Natural killer cell (primary cell): Measurements from ENCODE around the gene WNT8B. TPM values are rescaled to one million over a fixed set of nuclear protein-coding genes. Genes with fewer than 3 reads are reported as not detected.

Source experiments
- ATAC-seq, 3 donors: fragments of 150-1000 bp in 2 of 3; fragments of 200-7000 bp in 1 of 3; cut with Tn5 transposase; 1 replicate in 1 of 3; 2 replicates in 2 of 3; pipeline ENCODE4 v1.10.0; 2021; ENCODE audit warnings: mild to moderate bottlenecking in 2 of 3, moderate library complexity in 2 of 3
- DNase-seq, 2 donors: peaks; one replicate each; pipeline versions ENCODE4 v3.0.0 to v3.0.0-alpha.2; 2013 to 2021; ENCODE audit warnings: mixed read lengths in 1 of 2
- H3K27ac ChIP-seq: one replicate; pipeline ENCODE4 v1.5.1; 2013; ENCODE audit warnings: mild to moderate bottlenecking, low read length
- H3K27me3 ChIP-seq: one replicate; pipeline ENCODE4 v1.6.1; 2013; ENCODE audit warnings: low read length; ENCODE audit not compliant: control insufficient read depth, insufficient read depth
- H3K36me3 ChIP-seq: one replicate; pipeline ENCODE4 v1.6.1; 2013; ENCODE audit warnings: low read length; ENCODE audit not compliant: control insufficient read depth, insufficient read depth
- H3K4me1 ChIP-seq: one replicate; pipeline ENCODE4 v1.6.1; 2013; ENCODE audit warnings: low read length; ENCODE audit not compliant: control insufficient read depth, insufficient read depth
- H3K4me3 ChIP-seq: one replicate; pipeline ENCODE4 v1.5.1; 2013; ENCODE audit warnings: low read length
- H3K9me3 ChIP-seq: one replicate; pipeline ENCODE4 v1.6.1; 2013; ENCODE audit warnings: low read length; ENCODE audit not compliant: control insufficient read depth, insufficient read depth
- H3K27ac Mint-ChIP-seq, 2 donors: one replicate each; pipeline ENCODE4 v1.8.0; 2022; ENCODE audit warnings: mild to moderate bottlenecking in 2 of 2, mixed read lengths in 2 of 2, moderate library complexity in 1 of 2
- H3K27me3 Mint-ChIP-seq, 2 donors: one replicate each; pipeline ENCODE4 v1.8.0; 2022; ENCODE audit warnings: low read depth in 2 of 2, mixed read lengths in 2 of 2
- H3K36me3 Mint-ChIP-seq: one replicate; pipeline ENCODE4 v1.8.0; 2022; ENCODE audit warnings: mixed read lengths
- H3K4me1 Mint-ChIP-seq, 2 donors: one replicate each; pipeline ENCODE4 v1.8.0; 2022; ENCODE audit warnings: mixed read lengths in 2 of 2
- H3K4me3 Mint-ChIP-seq: one replicate; pipeline ENCODE4 v1.8.0; 2022; ENCODE audit warnings: mild to moderate bottlenecking, moderate library complexity, mixed read lengths
- H3K9me3 Mint-ChIP-seq, 2 donors: one replicate each; pipeline ENCODE4 v1.8.0; 2022; ENCODE audit warnings: mixed read lengths in 2 of 2
- WGBS: methylation state at CpG from one replicate; pipeline ENCODE4 v1.1.7; 2013; ENCODE audit warnings: missing lambda C conversion rate; ENCODE audit not compliant: insufficient coverage; 5-methylcytosine and 5-hydroxymethylcytosine counted together
- intact Hi-C: fragments of 100-400 bp; cut with micrococcal nuclease; formaldehyde crosslinking; loops from one replicate; pipeline ENCODE4 v1.14.2; 2022
- total RNA-seq, 4 donors: library from RNA; stranded (reverse); fragments of 120-200 nt in 1 of 4; gene quantifications; one replicate each; pipeline versions ENCODE4 v1.2.3 to v1.2.4, GENCODE V29; 2013 to 2022
- TF ChIP-seq, protein P1 (sequence below): fragments of 200-600 bp; IDR thresholded peaks from one replicate; pipeline ENCODE4 v1.8.0; 2022; ENCODE audit warnings: antibody characterized with exemption

WNT8B gene
- total RNA-seq, 3 donors from 2014 or later (not counting 1 experiment from before 2014, with no cell fraction given): not detected

DNA sequence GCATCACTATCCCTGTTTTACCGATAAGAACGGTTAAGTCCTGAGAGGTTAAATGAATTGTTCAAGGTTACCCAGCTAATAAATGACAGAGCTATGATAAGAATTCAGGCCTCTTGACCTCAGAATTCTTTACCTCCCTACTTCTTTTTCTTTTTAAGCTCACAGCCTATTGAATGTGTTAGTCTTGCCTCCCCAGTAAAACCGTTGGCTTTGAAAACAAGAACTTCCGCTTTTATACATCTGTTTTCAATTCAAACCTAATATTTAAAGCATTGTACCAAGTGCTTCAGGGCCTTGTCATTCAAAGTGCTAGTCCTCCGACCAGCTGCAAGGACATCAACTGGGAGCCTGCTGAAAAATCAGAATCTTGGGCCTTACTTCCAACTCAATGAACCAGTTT lies 41.3 kb downstream of the WNT8B start:
- H3K36me3 ChIP-seq: peaks cover 35% of the 10 kb centered on the region
- H3K27ac ChIP-seq: no peak overlapping the region

DNA sequence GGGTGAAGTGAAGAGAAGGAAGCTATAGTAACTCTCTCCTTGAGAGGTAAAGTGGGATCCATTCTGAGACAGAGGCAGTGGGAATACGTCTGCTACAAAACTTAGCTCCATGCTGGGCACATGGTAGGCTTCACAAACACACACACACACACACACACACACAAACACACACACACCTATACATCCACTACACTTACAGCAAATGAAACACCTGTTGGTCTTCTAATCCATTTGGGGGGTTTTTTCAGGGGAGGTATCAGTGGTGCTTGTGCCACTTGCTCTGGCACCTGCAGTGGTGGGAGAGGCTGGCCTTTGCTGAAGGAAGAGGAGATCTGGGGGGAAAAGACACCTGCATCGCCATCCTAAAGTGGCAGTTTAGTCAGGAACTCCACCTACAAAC lies 42.4 kb downstream of the WNT8B start:
- Histone ChIP-seq H3K4me3 (no peak overlapping the region), H3K36me3 (peaks cover 30% of the 10 kb centered on the region), H3K27me3 (no peaks in the 10 kb centered on the region), H3K9me3 (no peaks in the 10 kb centered on the region), H3K4me1 (peaks cover 18% of the 10 kb centered on the region), H3K27ac (no peak overlapping the region)
- H3K36me3 Mint-ChIP-seq: peaks cover 9% of the 10 kb centered on the region
- peaks cover 23 to 27% of the 10 kb centered on the region in 2 donors for H3K4me1 Mint-ChIP-seq
- H3K9me3 Mint-ChIP-seq: no peaks in the 10 kb centered on the region
- intact Hi-C loops: no loop called here
- TF ChIP-seq, protein P1, sequence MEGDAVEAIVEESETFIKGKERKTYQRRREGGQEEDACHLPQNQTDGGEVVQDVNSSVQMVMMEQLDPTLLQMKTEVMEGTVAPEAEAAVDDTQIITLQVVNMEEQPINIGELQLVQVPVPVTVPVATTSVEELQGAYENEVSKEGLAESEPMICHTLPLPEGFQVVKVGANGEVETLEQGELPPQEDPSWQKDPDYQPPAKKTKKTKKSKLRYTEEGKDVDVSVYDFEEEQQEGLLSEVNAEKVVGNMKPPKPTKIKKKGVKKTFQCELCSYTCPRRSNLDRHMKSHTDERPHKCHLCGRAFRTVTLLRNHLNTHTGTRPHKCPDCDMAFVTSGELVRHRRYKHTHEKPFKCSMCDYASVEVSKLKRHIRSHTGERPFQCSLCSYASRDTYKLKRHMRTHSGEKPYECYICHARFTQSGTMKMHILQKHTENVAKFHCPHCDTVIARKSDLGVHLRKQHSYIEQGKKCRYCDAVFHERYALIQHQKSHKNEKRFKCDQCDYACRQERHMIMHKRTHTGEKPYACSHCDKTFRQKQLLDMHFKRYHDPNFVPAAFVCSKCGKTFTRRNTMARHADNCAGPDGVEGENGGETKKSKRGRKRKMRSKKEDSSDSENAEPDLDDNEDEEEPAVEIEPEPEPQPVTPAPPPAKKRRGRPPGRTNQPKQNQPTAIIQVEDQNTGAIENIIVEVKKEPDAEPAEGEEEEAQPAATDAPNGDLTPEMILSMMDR: no peak
- H3K27ac Mint-ChIP-seq: no peak overlapping the region
- no peaks in the 10 kb centered on the region for H3K27me3 Mint-ChIP-seq
- ATAC-seq (no peak), DNase-seq (no peak)
- no peak overlapping the region for H3K4me3 Mint-ChIP-seq
- 75% methylated on average over 1 of the region's 2 CpGs for WGBS

More for the DNA sequence above, 41.3 kb downstream of the WNT8B start:
- Mint-ChIP-seq H3K27ac (no peak overlapping the region), H3K9me3 (no peaks in the 10 kb centered on the region), H3K27me3 (no peaks in the 10 kb centered on the region), H3K4me3 (no peak overlapping the region), H3K4me1 (peaks cover 13 to 18% of the 10 kb centered on the region in 2 donors), H3K36me3 (peaks cover 9% of the 10 kb centered on the region)
- Histone ChIP-seq H3K9me3 (no peaks in the 10 kb centered on the region), H3K4me3 (no peak overlapping the region), H3K4me1 (peaks cover 9% of the 10 kb centered on the region), H3K27me3 (no peaks in the 10 kb centered on the region)
- ATAC-seq (no peak), DNase-seq (no peak)
- 94% methylated on average over 5 of the region's 5 CpGs for WGBS
- intact Hi-C loops: no loop called here
- TF ChIP-seq, protein P1: no peak

GRCh38 chr10:100506596-100507356 lies 44.0 kb downstream of the WNT8B start:
- no peak for ATAC-seq
- WGBS: 93% methylated on average over 4 of the region's 5 CpGs
- H3K9me3 Mint-ChIP-seq: no peaks in the 10 kb centered on the region
- H3K27ac Mint-ChIP-seq: no peak overlapping the region
- Histone ChIP-seq H3K27ac (no peak overlapping the region), H3K4me3 (no peak overlapping the region), H3K36me3 (peaks cover 24% of the 10 kb centered on the region), H3K27me3 (no peaks in the 10 kb centered on the region), H3K4me1 (peaks cover 31% of the 10 kb centered on the region), H3K9me3 (no peaks in the 10 kb centered on the region)
- H3K4me1 Mint-ChIP-seq: peaks cover 39 to 43% of the 10 kb centered on the region in 2 donors
- intact Hi-C loops: no loop called here
- H3K4me3 Mint-ChIP-seq: no peak overlapping the region
- TF ChIP-seq, protein P1: no peak
- no peak for DNase-seq
- no peaks in the 10 kb centered on the region for H3K27me3 Mint-ChIP-seq
- H3K36me3 Mint-ChIP-seq: peaks cover 3% of the 10 kb centered on the region

DNA sequence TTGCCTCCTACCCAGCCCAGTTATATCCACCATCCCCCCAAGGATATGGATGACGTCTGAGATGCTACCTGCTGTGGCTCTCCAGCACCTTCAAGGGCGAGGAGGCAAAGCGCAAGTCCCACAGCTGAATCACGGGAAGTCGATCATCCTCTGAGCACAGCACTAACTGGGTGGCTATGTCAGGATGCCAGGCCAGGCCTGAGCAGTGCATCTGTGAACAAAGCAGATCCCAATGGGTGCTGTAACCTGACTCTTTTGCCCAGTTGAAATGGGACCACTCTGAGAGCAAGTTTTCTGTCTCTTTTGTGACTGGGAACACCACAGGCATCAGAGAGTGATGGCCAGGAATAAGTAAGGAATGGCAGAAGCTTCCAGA lies 44.5 kb downstream of the WNT8B start:
- 93% methylated on average over 5 of the region's 5 CpGs for WGBS
- TF ChIP-seq, protein P1: no peak
- no peak for DNase-seq
- H3K36me3 ChIP-seq: peaks cover 20% of the 10 kb centered on the region
- H3K27ac ChIP-seq: no peak overlapping the region
- Mint-ChIP-seq H3K27me3 (no peaks in the 10 kb centered on the region), H3K9me3 (no peaks in the 10 kb centered on the region), H3K4me1 (peaks cover 44 to 49% of the 10 kb centered on the region in 2 donors), H3K4me3 (no peak overlapping the region), H3K36me3 (no peaks in the 10 kb centered on the region), H3K27ac (no peak overlapping the region)
- no peaks in the 10 kb centered on the region for H3K9me3 ChIP-seq
- intact Hi-C loops: no loop called here
- peaks cover 31% of the 10 kb centered on the region for H3K4me1 ChIP-seq
- ATAC-seq: no peak
- H3K4me3 ChIP-seq: no peak overlapping the region
- no peaks in the 10 kb centered on the region for H3K27me3 ChIP-seq
